Measurements from ENCODE around the gene PLPP7. TPM values are rescaled to one million over a fixed set of nuclear protein-coding genes. Genes with fewer than 3 reads are reported as not detected.
"Not testable (repeated sequence)": the region's sequence is repeated elsewhere in the genome, so short reads cannot be mapped to it uniquely, and the experiment has no call there.

The PLPP7 gene
- total RNA-seq, 3 donors from 2014 or later, result 0.58 to 9.7 (median 1.0) TPM

GRCh38 chr9:131263701-131264100 lies 25.8 kb upstream of the PLPP7 start:
- TF ChIP-seq, protein P1, sequence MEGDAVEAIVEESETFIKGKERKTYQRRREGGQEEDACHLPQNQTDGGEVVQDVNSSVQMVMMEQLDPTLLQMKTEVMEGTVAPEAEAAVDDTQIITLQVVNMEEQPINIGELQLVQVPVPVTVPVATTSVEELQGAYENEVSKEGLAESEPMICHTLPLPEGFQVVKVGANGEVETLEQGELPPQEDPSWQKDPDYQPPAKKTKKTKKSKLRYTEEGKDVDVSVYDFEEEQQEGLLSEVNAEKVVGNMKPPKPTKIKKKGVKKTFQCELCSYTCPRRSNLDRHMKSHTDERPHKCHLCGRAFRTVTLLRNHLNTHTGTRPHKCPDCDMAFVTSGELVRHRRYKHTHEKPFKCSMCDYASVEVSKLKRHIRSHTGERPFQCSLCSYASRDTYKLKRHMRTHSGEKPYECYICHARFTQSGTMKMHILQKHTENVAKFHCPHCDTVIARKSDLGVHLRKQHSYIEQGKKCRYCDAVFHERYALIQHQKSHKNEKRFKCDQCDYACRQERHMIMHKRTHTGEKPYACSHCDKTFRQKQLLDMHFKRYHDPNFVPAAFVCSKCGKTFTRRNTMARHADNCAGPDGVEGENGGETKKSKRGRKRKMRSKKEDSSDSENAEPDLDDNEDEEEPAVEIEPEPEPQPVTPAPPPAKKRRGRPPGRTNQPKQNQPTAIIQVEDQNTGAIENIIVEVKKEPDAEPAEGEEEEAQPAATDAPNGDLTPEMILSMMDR (IDR thresholded peaks at IDR 0.05), result no peak
- Histone ChIP-seq H3K9me3 (no peaks in the 10 kb centered on the region), H3K4me3 (no peak overlapping the region), H3K36me3 (ENCODE audit: low read depth) (no peaks in the 10 kb centered on the region), H3K4me1 (ENCODE audit: low read depth) (no peaks in the 10 kb centered on the region)
- intact Hi-C loops (cut with DNase I, micrococcal nuclease), result no loop called here
- ATAC-seq, result no peak
- no peak for DNase-seq

DNA sequence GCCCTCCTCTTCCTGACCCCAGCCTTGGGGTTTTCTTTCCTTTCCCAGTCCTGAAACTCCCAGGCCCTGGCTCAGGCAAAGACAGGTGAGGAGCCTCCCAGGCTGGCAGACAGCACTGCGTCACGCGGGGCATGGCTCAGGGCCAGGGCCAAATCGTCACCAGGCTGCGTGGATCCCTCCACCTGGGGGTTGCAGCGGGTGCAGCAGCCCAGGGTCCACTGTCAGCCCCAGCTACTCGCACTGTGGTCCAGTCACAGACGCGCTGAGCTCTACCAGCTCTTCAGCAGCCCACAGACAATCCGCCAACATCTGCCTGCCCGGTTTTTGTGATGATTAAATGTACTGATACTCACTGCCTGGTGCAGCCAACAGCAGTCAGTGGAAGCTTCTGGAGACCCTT lies 25.3 kb upstream of the PLPP7 start:
- no peaks in the 10 kb centered on the region for H3K9me3 ChIP-seq
- no peak for ATAC-seq
- no peak overlapping the region for H3K4me3 ChIP-seq
- intact Hi-C loops (cut with DNase I, micrococcal nuclease), result no loop called here
- H3K4me1 ChIP-seq (ENCODE audit: low read depth), result no peaks in the 10 kb centered on the region
- no peak for DNase-seq
- TF ChIP-seq, protein P1 (IDR thresholded peaks at IDR 0.05), result no peak
- H3K36me3 ChIP-seq (ENCODE audit: low read depth), result no peaks in the 10 kb centered on the region

GRCh38 chr9:131266266-131267229 lies 23.0 kb upstream of the PLPP7 start:
- H3K4me3 ChIP-seq, result no peak overlapping the region
- intact Hi-C loops (cut with DNase I, micrococcal nuclease), result no loop called here
- H3K4me1 ChIP-seq (ENCODE audit: low read depth), result no peaks in the 10 kb centered on the region
- H3K9me3 ChIP-seq, result no peaks in the 10 kb centered on the region
- H3K36me3 ChIP-seq (ENCODE audit: low read depth), result no peaks in the 10 kb centered on the region
- DNase-seq (peak in 1 of 3 donors; percentile 59), ATAC-seq (peak; percentile 8)
- TF ChIP-seq, protein P1 (IDR thresholded peaks at IDR 0.05), result no peak

DNA sequence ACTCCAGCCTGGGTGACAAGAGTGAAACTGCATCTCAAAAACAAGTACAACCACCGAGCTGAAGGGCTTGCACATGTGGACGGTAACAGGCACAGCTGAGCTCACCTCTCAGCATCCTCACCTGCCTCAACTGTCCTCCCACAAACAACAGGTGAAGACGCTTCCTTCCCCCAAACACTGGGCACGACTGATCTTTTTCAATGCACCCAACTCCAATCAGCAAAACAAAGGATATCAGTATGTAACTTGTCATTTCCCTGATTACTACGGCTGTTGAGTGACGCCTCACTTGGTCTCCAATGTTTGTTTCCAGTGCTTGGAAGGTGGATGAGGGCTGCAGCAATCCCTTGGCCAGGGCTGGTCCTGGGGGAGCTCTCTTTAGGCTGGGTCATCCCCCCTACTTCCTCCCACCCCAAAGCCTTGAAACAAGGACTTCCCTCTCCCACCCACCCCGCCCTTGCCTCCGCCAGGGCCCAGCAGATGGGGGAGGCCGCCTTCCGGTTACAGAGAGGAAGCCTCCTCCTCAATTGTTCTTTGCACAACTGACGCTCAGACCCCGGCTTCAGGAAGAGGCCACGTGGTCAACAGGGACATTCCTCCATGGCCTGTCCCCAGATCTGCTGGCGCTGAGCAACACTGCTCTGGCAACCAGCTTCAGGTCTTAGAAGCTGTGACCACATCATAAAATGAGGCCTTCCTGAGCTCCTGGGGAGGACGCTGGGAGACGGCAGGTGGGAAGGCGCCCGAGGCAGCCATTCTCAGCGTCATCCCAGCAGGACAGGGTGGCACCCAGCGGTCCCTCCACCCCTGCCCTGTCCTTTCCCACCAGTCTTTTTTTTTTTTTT lies 19.1 kb upstream of the PLPP7 start:
- Histone ChIP-seq H3K4me3 (no peak overlapping the region), H3K36me3 (ENCODE audit: low read depth) (no peaks in the 10 kb centered on the region), H3K4me1 (ENCODE audit: low read depth) (no peaks in the 10 kb centered on the region), H3K9me3 (no peaks in the 10 kb centered on the region)
- ATAC-seq, result peak; percentile 39
- TF ChIP-seq, protein P1 (IDR thresholded peaks at IDR 0.05), result no peak
- intact Hi-C loops (cut with DNase I, micrococcal nuclease), result no loop called here
- peak; percentile 48 to 83 (median 57) for DNase-seq

DNA sequence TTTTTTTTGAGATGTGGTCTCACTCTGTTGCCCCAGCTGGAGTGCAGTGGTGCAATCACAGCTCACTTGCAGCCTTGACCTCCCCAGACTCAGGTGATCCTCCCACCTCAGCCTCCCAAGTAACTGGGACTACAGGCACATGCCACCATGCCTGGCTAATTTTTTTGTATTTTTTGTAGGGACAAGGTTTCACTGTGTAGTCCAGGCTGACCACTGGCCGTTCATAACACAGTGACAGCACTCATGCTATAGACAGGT lies 18.6 kb upstream of the PLPP7 start:
- ATAC-seq; intact Hi-C loops (cut with DNase I, micrococcal nuclease); H3K36me3 ChIP-seq (ENCODE audit: low read depth); H3K9me3 ChIP-seq; H3K4me3 ChIP-seq; H3K4me1 ChIP-seq (ENCODE audit: low read depth); DNase-seq: not testable (repeated sequence)

- DNase-seq, result peak in 1 of 3 donors; percentile 49
- TF ChIP-seq, protein P1 (IDR thresholded peaks at IDR 0.05), result no peak
- no peak overlapping the region for H3K4me3 ChIP-seq
These were observed 18.0 kb upstream of the PLPP7 start for GRCh38 chr9:131271506-131271931.

More at GRCh38 chr9:131271506-131271931, 18.0 kb upstream of the PLPP7 start:
- peaks cover 4% of the 10 kb centered on the region for H3K4me1 ChIP-seq (ENCODE audit: low read depth)
- intact Hi-C loops (cut with DNase I, micrococcal nuclease), result no loop called here
- H3K9me3 ChIP-seq, result no peaks in the 10 kb centered on the region
- ATAC-seq, result no peak
- no peaks in the 10 kb centered on the region for H3K36me3 ChIP-seq (ENCODE audit: low read depth)

All from mucosa of descending colon (tissue), 3 donors.